GM23338 (cell line): ENCODE data around the gene RBM33. TPM values are rescaled to one million over a fixed set of nuclear protein-coding genes. Genes with fewer than 3 reads are reported as not detected.

Experiments
- ATAC-seq: fragments of 200-7000 bp; cut with Tn5 transposase; 3 replicates; pipeline ENCODE4 v1.9.1; 2020
- DNase-seq: peaks from one replicate; pipeline ENCODE4 v3.0.0-alpha.2; 2015; ENCODE audit warnings: low spot score
- H2AFZ ChIP-seq: fragments of 200-600 bp; sonication (generic); 2 replicates; pipeline ENCODE4 v1.8.0; 2016; ENCODE audit warnings: antibody characterized with exemption, mild to moderate bottlenecking, moderate library complexity
- H3F3A ChIP-seq: fragments of 200-600 bp; sonication (generic); replicated peaks from 2 replicates; pipeline ENCODE4 v1.8.0; 2017; ENCODE audit warnings: antibody characterized with exemption, mixed run types, low read depth
- H3K27ac ChIP-seq: fragments of 200-600 bp; sonication (generic); 2 replicates; pipeline ENCODE4 v1.6.1; 2016; ENCODE audit warnings: low read depth
- H3K27me3 ChIP-seq: fragments of 200-600 bp; sonication (generic); 2 replicates; pipeline ENCODE4 v1.8.0; 2016; ENCODE audit warnings: mild to moderate bottlenecking, mixed run types, moderate library complexity; ENCODE audit not compliant: insufficient read depth
- H3K36me3 ChIP-seq: fragments of 200-600 bp; sonication (generic); 2 replicates; pipeline ENCODE4 v1.8.0; 2016; ENCODE audit warnings: mild to moderate bottlenecking; ENCODE audit not compliant: insufficient read depth
- H3K4me1 ChIP-seq: fragments of 200-600 bp; sonication (generic); 2 replicates; pipeline ENCODE4 v1.8.0; 2016; ENCODE audit warnings: mild to moderate bottlenecking, moderate library complexity; ENCODE audit not compliant: insufficient read depth
- H3K4me2 ChIP-seq: fragments of 200-600 bp; sonication (generic); 2 replicates; pipeline ENCODE4 v1.7.1; 2017; ENCODE audit warnings: mixed run types
- H3K4me3 ChIP-seq: fragments of 200-600 bp; sonication (generic); 2 replicates; pipeline ENCODE4 v1.6.1; 2016; ENCODE audit warnings: mixed run types
- H3K79me2 ChIP-seq: fragments of 200-600 bp; sonication (generic); replicated peaks from 2 replicates; pipeline ENCODE4 v1.8.0; 2017; ENCODE audit warnings: mild to moderate bottlenecking; ENCODE audit not compliant: insufficient read depth
- H3K9me2 ChIP-seq: fragments of 200-600 bp; sonication (generic); 2 replicates; pipeline ENCODE4 v1.8.0; 2017; ENCODE audit not compliant: insufficient read depth
- H4K20me1 ChIP-seq: fragments of 200-600 bp; sonication (generic); replicated peaks from 2 replicates; pipeline ENCODE4 v1.8.0; 2017; ENCODE audit warnings: mild to moderate bottlenecking; ENCODE audit not compliant: insufficient read depth
- H3K27ac Mint-ChIP-seq: 2 replicates; pipeline ENCODE4 v1.8.0; 2020; ENCODE audit warnings: inconsistent platforms, mild to moderate bottlenecking, moderate library complexity, mixed read lengths
- H3K27me3 Mint-ChIP-seq: 3 replicates; pipeline ENCODE4 v1.8.0; 2022; ENCODE audit warnings: low read depth, mild to moderate bottlenecking, moderate library complexity, mixed read lengths, inconsistent platforms; ENCODE audit not compliant: insufficient read depth, poor library complexity
- H3K36me3 Mint-ChIP-seq: 3 replicates; pipeline ENCODE4 v1.8.0; 2021; ENCODE audit warnings: low read depth, mild to moderate bottlenecking, inconsistent platforms, moderate library complexity, mixed read lengths
- H3K4me1 Mint-ChIP-seq: 3 replicates; pipeline ENCODE4 v1.8.0; 2020; ENCODE audit warnings: mild to moderate bottlenecking, inconsistent platforms, mixed read lengths
- H3K4me3 Mint-ChIP-seq: 3 replicates; pipeline ENCODE4 v1.8.0; 2021; ENCODE audit warnings: moderate library complexity, mild to moderate bottlenecking, inconsistent platforms, mixed read lengths
- H3K9me3 Mint-ChIP-seq: 3 replicates; pipeline ENCODE4 v1.8.0; 2020; ENCODE audit warnings: moderate library complexity, mild to moderate bottlenecking, inconsistent platforms, mixed read lengths
- CREB1 ChIP-seq: fragments of 250-450 bp; sonication (Bioruptor Pico); IDR thresholded peaks from 2 replicates; pipeline ENCODE4 v1.5.0; 2020; ENCODE audit warnings: low read depth, mild to moderate bottlenecking, moderate library complexity
- EZH2 ChIP-seq: fragments of 200-600 bp; sonication (generic); IDR thresholded peaks from one replicate; pipeline ENCODE4 v1.8.0; 2017; ENCODE audit warnings: antibody characterized with exemption, mild to moderate bottlenecking, low read depth; ENCODE audit not compliant: unreplicated experiment
- EZH2phosphoT487 ChIP-seq: fragments of 200-600 bp; sonication (generic); IDR thresholded peaks from one replicate; pipeline ENCODE4 v1.8.1; 2018; ENCODE audit warnings: antibody characterized with exemption; ENCODE audit not compliant: unreplicated experiment
- JUNB ChIP-seq: IDR thresholded peaks from one replicate; pipeline ENCODE4 v1.6.1; 2016; ENCODE audit warnings: antibody characterized with exemption; ENCODE audit not compliant: unreplicated experiment
- NANOG ChIP-seq: IDR thresholded peaks from 2 replicates; pipeline ENCODE4 v1.6.1; 2016; ENCODE audit warnings: antibody characterized with exemption, borderline replicate concordance
- STAT1 ChIP-seq: IDR thresholded peaks from one replicate; pipeline ENCODE4 v1.6.1; 2016; ENCODE audit warnings: antibody characterized with exemption; ENCODE audit not compliant: unreplicated experiment
- ZNF331 ChIP-seq: fragments of 250-450 bp; sonication (Bioruptor Pico); IDR thresholded peaks from 2 replicates; pipeline ENCODE4 v1.5.0; 2020; ENCODE audit warnings: low read depth, mild to moderate bottlenecking, moderate library complexity
- polyA plus RNA-seq: library from polyadenylated mRNA; unstranded; fragments of >200 nt; fragmentation: Nextera tagmentation; extraction: Ambion mirVana; gene quantifications from 2 replicates; pipeline ENCODE4 v1.2.1, GENCODE V29; 2016
- total RNA-seq: library from RNA; depleted of rRNA; stranded (reverse); fragments of >200 nt; shearing (Covaris generic); gene quantifications from 2 replicates; pipeline ENCODE4 v1.2.3, GENCODE V29; 2014
- TF ChIP-seq, protein P1 (sequence below): fragments of 250-450 bp; sonication (Bioruptor Pico); IDR thresholded peaks from 2 replicates; pipeline ENCODE4 v1.5.0; 2020; ENCODE audit warnings: mild to moderate bottlenecking, moderate library complexity
- TF ChIP-seq, protein P2 (sequence below), 2 experiments: fragments of 200-600 bp in 1 of 2; sonication (generic) in 1 of 2; conservative IDR thresholded peaks; 2 replicates each; pipeline versions ENCODE4 v1.5.1 to v1.6.1; 2016 to 2017; ENCODE audit warnings: antibody characterized with exemption in 2 of 2, low read depth in 2 of 2, mild to moderate bottlenecking in 2 of 2, moderate library complexity in 1 of 2
- TF ChIP-seq, protein P3 (sequence below): IDR thresholded peaks from 2 replicates; pipeline ENCODE4 v1.6.1; 2016; ENCODE audit warnings: antibody characterized with exemption
- TF ChIP-seq, protein P4 (sequence below): IDR thresholded peaks from one replicate; pipeline ENCODE4 v1.6.1; 2018; ENCODE audit warnings: antibody characterized with exemption; ENCODE audit not compliant: unreplicated experiment

The RBM33 gene
- total and polyA plus RNA-seq, 2 experiments from 2014 or later: 47.7 to 94.7 TPM

DNA sequence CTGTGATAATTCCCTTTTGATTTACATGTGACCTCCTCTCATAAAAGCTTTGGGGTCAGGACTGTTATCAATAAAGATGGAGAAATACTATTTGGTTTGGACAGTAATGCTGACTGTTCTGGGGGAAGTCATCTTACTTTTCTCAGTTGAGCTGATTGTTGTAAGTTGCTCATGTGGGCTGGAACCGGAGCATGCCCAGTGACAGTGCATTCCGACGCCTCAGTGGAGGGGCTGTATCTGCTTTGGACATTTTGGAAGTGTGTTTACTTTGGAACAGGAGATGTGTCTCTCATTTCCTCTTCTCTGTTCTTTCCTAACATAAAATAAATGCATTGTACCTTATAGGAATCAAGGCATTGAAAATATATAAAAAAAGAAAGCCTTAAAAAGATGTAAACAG, 30.1 kb downstream of the RBM33 start (continued):
- TF ChIP-seq, protein P1, sequence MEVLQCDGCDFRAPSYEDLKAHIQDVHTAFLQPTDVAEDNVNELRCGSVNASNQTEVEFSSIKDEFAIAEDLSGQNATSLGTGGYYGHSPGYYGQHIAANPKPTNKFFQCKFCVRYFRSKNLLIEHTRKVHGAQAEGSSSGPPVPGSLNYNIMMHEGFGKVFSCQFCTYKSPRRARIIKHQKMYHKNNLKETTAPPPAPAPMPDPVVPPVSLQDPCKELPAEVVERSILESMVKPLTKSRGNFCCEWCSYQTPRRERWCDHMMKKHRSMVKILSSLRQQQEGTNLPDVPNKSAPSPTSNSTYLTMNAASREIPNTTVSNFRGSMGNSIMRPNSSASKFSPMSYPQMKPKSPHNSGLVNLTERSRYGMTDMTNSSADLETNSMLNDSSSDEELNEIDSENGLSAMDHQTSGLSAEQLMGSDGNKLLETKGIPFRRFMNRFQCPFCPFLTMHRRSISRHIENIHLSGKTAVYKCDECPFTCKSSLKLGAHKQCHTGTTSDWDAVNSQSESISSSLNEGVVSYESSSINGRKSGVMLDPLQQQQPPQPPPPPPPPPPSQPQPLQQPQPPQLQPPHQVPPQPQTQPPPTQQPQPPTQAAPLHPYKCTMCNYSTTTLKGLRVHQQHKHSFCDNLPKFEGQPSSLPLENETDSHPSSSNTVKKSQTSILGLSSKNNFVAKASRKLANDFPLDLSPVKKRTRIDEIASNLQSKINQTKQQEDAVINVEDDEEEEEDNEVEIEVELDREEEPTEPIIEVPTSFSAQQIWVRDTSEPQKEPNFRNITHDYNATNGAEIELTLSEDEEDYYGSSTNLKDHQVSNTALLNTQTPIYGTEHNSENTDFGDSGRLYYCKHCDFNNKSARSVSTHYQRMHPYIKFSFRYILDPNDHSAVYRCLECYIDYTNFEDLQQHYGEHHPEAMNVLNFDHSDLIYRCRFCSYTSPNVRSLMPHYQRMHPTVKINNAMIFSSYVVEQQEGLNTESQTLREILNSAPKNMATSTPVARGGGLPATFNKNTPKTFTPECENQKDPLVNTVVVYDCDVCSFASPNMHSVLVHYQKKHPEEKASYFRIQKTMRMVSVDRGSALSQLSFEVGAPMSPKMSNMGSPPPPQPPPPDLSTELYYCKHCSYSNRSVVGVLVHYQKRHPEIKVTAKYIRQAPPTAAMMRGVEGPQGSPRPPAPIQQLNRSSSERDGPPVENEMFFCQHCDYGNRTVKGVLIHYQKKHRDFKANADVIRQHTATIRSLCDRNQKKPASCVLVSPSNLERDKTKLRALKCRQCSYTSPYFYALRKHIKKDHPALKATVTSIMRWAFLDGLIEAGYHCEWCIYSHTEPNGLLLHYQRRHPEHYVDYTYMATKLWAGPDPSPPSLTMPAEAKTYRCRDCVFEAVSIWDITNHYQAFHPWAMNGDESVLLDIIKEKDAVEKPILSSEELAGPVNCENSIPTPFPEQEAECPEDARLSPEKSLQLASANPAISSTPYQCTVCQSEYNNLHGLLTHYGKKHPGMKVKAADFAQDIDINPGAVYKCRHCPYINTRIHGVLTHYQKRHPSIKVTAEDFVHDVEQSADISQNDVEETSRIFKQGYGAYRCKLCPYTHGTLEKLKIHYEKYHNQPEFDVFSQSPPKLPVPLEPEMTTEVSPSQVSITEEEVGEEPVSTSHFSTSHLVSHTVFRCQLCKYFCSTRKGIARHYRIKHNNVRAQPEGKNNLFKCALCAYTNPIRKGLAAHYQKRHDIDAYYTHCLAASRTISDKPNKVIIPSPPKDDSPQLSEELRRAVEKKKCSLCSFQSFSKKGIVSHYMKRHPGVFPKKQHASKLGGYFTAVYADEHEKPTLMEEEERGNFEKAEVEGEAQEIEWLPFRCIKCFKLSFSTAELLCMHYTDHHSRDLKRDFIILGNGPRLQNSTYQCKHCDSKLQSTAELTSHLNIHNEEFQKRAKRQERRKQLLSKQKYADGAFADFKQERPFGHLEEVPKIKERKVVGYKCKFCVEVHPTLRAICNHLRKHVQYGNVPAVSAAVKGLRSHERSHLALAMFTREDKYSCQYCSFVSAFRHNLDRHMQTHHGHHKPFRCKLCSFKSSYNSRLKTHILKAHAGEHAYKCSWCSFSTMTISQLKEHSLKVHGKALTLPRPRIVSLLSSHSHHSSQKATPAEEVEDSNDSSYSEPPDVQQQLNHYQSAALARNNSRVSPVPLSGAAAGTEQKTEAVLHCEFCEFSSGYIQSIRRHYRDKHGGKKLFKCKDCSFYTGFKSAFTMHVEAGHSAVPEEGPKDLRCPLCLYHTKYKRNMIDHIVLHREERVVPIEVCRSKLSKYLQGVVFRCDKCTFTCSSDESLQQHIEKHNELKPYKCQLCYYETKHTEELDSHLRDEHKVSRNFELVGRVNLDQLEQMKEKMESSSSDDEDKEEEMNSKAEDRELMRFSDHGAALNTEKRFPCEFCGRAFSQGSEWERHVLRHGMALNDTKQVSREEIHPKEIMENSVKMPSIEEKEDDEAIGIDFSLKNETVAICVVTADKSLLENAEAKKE: no peak
- TF ChIP-seq CREB1 (CRISPR knock-in tag) (no peak), ZNF331 (CRISPR knock-in tag) (no peak)

DNA sequence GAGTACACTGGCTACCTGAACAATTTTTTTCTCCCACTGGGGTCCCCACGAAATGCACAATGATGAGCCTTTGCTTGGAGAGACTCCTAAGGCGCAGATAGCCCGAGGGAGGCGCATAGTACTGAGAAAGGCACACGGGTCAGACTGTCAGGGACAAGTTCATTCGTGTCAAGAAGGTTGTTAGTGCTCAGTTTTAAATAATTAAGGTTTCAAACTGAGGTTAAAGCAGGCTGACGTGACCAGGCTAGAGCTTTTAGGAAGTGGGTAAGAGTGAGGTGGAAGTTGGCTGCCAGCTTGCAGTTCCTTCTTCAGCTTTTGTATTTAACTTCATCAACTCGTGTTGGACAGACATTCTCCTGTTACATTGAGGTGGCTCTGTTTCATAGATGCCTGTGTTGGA, 31.6 kb downstream of the RBM33 start:
- Histone ChIP-seq H4K20me1 (peaks cover 40% of the 10 kb centered on the region), H3K4me3 (no peak overlapping the region), H3K27ac (no peak overlapping the region), H3K4me2 (no peak overlapping the region), H3K36me3 (no peaks in the 10 kb centered on the region), H3K79me2 (peaks cover 90% of the 10 kb centered on the region), H2AFZ (no peak overlapping the region), H3F3A (no peaks in the 10 kb centered on the region), H3K4me1 (peaks cover 7% of the 10 kb centered on the region), H3K9me2 (no peaks in the 10 kb centered on the region), H3K27me3 (no peaks in the 10 kb centered on the region)
- no peak overlapping the region for H3K4me3 Mint-ChIP-seq
- H3K9me3 Mint-ChIP-seq: no peaks in the 10 kb centered on the region
- H3K36me3 Mint-ChIP-seq: peaks cover 21% of the 10 kb centered on the region
- peak overlapping the region; percentile 50; the same call in 1 of the 2 replicates for H3K27ac Mint-ChIP-seq
- ATAC-seq (no peak), DNase-seq (no peak)
- H3K4me1 Mint-ChIP-seq: peaks cover 13% of the 10 kb centered on the region
- H3K27me3 Mint-ChIP-seq: no peaks in the 10 kb centered on the region
- TF ChIP-seq EZH2phosphoT487 (no peak), EZH2 (no peak), NANOG (no peak), JUNB (no peak), CREB1 (CRISPR knock-in tag) (no peak), STAT1 (no peak), ZNF331 (CRISPR knock-in tag) (no peak)
- TF ChIP-seq, protein P2, sequence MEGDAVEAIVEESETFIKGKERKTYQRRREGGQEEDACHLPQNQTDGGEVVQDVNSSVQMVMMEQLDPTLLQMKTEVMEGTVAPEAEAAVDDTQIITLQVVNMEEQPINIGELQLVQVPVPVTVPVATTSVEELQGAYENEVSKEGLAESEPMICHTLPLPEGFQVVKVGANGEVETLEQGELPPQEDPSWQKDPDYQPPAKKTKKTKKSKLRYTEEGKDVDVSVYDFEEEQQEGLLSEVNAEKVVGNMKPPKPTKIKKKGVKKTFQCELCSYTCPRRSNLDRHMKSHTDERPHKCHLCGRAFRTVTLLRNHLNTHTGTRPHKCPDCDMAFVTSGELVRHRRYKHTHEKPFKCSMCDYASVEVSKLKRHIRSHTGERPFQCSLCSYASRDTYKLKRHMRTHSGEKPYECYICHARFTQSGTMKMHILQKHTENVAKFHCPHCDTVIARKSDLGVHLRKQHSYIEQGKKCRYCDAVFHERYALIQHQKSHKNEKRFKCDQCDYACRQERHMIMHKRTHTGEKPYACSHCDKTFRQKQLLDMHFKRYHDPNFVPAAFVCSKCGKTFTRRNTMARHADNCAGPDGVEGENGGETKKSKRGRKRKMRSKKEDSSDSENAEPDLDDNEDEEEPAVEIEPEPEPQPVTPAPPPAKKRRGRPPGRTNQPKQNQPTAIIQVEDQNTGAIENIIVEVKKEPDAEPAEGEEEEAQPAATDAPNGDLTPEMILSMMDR (conservative IDR thresholded peaks at IDR 0.05; ENCODE audit: low read depth in 2 of 2): no peak
- TF ChIP-seq, protein P3, sequence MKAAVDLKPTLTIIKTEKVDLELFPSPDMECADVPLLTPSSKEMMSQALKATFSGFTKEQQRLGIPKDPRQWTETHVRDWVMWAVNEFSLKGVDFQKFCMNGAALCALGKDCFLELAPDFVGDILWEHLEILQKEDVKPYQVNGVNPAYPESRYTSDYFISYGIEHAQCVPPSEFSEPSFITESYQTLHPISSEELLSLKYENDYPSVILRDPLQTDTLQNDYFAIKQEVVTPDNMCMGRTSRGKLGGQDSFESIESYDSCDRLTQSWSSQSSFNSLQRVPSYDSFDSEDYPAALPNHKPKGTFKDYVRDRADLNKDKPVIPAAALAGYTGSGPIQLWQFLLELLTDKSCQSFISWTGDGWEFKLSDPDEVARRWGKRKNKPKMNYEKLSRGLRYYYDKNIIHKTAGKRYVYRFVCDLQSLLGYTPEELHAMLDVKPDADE: no peak
- TF ChIP-seq, protein P4, sequence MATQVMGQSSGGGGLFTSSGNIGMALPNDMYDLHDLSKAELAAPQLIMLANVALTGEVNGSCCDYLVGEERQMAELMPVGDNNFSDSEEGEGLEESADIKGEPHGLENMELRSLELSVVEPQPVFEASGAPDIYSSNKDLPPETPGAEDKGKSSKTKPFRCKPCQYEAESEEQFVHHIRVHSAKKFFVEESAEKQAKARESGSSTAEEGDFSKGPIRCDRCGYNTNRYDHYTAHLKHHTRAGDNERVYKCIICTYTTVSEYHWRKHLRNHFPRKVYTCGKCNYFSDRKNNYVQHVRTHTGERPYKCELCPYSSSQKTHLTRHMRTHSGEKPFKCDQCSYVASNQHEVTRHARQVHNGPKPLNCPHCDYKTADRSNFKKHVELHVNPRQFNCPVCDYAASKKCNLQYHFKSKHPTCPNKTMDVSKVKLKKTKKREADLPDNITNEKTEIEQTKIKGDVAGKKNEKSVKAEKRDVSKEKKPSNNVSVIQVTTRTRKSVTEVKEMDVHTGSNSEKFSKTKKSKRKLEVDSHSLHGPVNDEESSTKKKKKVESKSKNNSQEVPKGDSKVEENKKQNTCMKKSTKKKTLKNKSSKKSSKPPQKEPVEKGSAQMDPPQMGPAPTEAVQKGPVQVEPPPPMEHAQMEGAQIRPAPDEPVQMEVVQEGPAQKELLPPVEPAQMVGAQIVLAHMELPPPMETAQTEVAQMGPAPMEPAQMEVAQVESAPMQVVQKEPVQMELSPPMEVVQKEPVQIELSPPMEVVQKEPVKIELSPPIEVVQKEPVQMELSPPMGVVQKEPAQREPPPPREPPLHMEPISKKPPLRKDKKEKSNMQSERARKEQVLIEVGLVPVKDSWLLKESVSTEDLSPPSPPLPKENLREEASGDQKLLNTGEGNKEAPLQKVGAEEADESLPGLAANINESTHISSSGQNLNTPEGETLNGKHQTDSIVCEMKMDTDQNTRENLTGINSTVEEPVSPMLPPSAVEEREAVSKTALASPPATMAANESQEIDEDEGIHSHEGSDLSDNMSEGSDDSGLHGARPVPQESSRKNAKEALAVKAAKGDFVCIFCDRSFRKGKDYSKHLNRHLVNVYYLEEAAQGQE: no peak
